ENCODE data around the gene LYPD6B.

LYPD6B gene

GRCh38 chr2:149170911-149171310 is 132.4 kb downstream of the LYPD6B start:
- no peak for TF ChIP-seq ZNF274 (IDR thresholded peaks at IDR 0.05; ENCODE audit: low read depth, low read length)

DNA sequence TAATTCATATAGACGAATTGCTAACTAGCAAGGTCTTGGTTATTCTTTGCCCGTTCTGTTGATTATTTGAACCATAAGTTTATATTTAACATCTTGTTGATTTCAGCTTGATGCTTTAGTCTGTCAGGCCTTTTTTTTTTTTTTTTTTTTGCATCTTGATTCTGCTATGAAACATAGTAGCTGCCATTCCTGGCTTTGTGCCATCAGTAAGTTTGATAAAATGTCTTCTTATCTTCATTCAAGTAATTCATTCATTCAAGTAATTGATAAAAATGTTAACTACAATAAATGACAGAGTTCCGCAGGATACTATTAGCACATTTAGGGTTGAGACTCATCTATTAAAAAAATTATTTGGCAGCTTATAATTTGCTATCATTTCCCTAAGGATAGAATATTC is 134.7 kb downstream of the LYPD6B start:
- no peak overlapping the region for H3K4me3 ChIP-seq (ENCODE audit: low read length)
- TF ChIP-seq ZNF274 (IDR thresholded peaks at IDR 0.05; ENCODE audit: low read depth, low read length), result no peak

More at GRCh38 chr2:149170911-149171310, 132.4 kb downstream of the LYPD6B start:
- H3K4me3 ChIP-seq (ENCODE audit: low read length), result no peak overlapping the region

GRCh38 chr2:149175956-149176355 is 137.5 kb downstream of the LYPD6B start:
- no peak overlapping the region for H3K4me3 ChIP-seq (ENCODE audit: low read length)
- no peak for TF ChIP-seq ZNF274 (IDR thresholded peaks at IDR 0.05; ENCODE audit: low read depth, low read length)

- no peak overlapping the region for H3K4me3 ChIP-seq (ENCODE audit: low read length)
- TF ChIP-seq ZNF274 (IDR thresholded peaks at IDR 0.05; ENCODE audit: low read depth, low read length), result no peak
Measured at GRCh38 chr2:149178612-149179011, 140.1 kb downstream of the LYPD6B start.

DNA sequence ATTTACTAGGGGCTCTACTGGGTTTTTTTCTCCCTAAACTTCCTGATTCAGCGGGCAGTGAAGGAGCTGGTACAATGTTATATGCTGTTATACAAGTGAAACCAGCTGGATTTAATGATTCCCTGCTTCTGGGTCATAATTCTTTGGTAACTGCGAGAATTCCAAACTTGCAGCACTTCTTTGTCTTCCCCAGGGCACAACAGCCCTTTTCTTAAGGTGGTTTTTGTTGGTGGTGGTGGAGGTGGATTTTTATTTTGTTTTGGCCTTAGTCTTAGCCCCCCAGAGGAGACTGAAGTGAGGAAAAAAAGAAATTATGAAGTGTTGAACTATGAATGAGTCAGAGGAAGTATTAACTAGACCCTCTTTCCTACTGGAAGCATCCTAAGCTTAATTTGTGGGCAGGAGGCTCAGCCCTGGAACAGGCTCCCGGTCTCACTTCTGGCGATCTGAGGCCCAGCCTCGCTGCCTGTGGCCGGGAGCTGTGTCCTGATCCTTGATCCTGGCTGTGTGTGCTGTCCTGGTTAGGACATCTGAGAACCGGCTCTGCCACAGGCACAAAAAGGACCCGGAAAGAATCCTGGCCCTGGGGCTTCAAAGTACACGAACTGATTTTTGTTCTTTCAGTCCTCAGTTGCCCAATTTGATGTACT is 141.9 kb downstream of the LYPD6B start:
- no peak for TF ChIP-seq ZNF274 (IDR thresholded peaks at IDR 0.05; ENCODE audit: low read depth, low read length)

DNA sequence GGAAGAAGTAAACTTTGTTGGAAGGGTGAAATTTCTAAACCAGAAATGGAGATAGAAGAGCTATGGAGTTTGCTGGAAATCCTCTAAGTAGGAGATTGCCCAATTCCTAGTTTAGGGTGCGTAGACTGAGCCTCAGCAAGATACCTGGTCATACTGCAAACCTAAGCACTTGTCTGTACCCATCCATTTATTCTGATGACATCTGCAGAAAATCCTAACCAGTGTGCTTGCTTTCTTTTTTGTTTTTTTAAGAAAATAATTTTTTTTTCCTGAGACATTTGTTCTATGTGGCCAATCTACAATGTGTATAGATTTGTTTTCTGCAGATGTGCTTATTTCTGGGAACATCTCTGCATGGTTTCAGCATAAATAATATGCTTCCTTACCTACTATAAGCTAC is 144.7 kb downstream of the LYPD6B start:
- no peak overlapping the region for H3K4me3 ChIP-seq (ENCODE audit: low read length)
- no peak for TF ChIP-seq ZNF274 (IDR thresholded peaks at IDR 0.05; ENCODE audit: low read depth, low read length)

More for the DNA sequence above, 141.9 kb downstream of the LYPD6B start:
- no peak overlapping the region for H3K4me3 ChIP-seq (ENCODE audit: low read length)

DNA sequence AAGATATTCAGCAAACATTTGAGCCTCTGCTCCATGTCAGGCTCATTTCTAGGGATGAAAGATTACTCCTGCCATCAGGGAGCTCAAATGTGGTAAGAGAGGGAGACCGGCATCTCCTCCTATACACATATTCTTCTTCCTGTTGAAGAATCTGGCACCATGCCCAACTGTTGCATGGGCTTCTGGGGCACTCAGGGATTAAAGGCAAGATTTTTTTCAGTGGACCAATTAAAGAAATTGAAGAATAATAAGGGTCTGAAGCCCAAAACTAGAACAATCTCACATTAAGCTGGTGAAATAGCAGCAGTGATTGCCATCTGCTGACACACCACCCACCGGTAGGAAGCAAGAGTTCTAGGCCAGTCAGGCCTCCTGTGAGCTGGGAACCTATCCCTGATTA is 146.5 kb downstream of the LYPD6B start:
- no peak for TF ChIP-seq ZNF274 (IDR thresholded peaks at IDR 0.05; ENCODE audit: low read depth, low read length)
- no peak overlapping the region for H3K4me3 ChIP-seq (ENCODE audit: low read length)

DNA sequence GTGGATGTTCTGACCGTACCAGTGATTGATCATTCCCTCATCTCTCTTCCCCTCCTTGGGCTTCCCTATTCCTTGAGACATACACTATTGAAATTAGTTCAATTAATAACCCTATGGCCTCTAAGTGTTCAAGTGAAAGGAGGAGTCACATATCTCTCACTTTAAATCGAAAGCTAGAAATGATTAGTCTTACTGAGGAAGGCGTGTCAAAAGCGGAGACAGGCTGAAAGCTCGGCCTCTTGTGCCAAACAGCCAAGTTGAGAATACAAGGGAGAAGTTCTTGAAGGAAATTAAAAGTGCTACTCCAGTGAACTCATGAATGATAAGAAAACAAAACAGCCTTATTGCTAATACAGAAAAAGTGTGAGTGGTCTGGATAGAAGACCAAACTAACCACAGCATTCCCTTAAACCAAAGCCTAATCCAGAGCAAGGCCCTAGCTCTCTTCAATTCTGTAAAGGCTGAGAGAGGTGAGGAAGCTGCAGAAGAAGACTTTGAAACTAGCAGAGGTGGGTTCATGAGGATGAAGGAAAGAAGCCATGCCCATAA is 147.5 kb downstream of the LYPD6B start:
- H3K4me3 ChIP-seq (ENCODE audit: low read length), result no peak overlapping the region
- TF ChIP-seq ZNF274 (IDR thresholded peaks at IDR 0.05; ENCODE audit: low read depth, low read length), result no peak

DNA sequence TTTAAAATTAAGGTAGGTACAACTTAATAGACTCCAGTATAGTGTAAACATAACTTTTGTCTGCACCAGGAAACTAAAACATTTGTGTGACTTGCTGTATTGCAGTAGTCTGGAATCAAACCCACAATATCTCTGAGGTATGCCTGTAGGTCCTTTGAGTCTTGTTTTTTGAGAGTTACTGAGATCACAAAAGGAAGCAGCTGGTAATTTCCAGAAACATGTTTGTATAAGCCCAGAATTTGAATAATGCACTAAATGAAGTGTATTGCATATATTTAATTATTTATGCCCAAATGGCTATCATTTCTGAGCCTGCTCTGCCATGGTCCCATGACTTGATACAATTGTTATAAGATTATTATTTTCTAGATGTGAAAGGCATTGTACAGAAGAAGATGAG is 148.6 kb downstream of the LYPD6B start:
- no peak overlapping the region for H3K4me3 ChIP-seq (ENCODE audit: low read length)
- no peak for TF ChIP-seq ZNF274 (IDR thresholded peaks at IDR 0.05; ENCODE audit: low read depth, low read length)

GRCh38 chr2:149188291-149188690 is 149.8 kb downstream of the LYPD6B start:
- no peak for TF ChIP-seq ZNF274 (IDR thresholded peaks at IDR 0.05; ENCODE audit: low read depth, low read length)
- no peak overlapping the region for H3K4me3 ChIP-seq (ENCODE audit: low read length)

DNA sequence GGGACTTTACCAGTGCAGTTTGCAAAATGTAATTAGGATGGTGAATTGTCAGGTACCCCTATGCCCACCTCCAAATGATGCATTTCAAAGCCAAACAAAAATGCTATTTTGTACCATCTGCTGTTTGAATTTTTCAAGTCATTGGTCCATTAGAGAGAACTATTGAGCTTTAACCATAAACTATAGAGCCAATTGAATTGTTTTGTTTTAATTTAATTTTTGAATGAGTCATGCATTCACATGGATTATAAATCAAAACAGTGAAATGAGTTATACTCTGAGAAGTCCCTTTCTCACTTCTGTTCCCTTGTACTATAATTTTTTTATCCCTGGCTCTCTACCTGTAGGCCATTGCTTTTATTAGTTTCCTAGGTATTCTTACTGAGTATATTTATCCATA is 151.3 kb downstream of the LYPD6B start:
- H3K4me3 ChIP-seq (ENCODE audit: low read length), result no peak overlapping the region
- no peak for TF ChIP-seq ZNF274 (IDR thresholded peaks at IDR 0.05; ENCODE audit: low read depth, low read length)

DNA sequence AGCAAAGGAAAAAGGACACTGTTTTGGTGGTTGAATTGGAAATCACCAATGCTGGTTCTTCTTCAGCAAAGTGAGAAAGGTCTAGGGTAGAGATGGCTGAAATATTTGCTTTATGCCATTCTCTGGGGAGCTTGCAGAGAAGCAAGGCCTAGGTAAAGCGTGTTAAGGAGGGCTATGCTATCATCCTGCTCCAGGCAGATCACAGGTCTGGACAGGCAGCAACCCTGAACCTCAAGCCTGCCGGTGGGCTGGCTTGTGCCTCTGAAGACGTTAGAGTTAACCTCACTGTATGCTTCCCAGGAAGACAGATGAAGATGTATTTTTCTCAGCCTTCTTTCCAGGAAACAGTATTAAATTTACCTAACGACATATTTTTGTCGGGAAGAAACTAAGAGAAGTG is 153.4 kb downstream of the LYPD6B start:
- no peak for TF ChIP-seq ZNF274 (IDR thresholded peaks at IDR 0.05; ENCODE audit: low read depth, low read length)
- H3K4me3 ChIP-seq (ENCODE audit: low read length), result no peak overlapping the region

DNA sequence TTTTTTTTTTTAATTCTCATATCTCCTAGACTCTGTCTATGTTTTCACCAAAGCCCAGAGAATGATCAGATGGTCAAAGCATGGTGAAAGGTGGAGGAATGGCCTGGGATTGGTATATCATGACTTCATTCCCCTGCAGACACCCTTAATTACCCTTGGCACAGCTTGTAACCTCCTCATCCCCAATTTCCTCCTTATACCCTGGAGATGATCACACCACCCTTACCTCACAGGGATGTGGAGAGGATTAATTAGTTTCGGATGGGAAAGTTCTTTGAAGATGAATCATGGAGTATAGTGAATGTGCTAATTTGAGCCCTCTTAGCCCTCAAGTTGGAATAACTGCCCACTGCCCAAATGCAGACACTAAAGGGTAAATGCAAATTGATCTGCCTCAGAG is 153.9 kb downstream of the LYPD6B start:
- no peak for TF ChIP-seq ZNF274 (IDR thresholded peaks at IDR 0.05; ENCODE audit: low read depth, low read length)
- no peak overlapping the region for H3K4me3 ChIP-seq (ENCODE audit: low read length)

- no peak overlapping the region for H3K4me3 ChIP-seq (ENCODE audit: low read length)
- no peak for TF ChIP-seq ZNF274 (IDR thresholded peaks at IDR 0.05; ENCODE audit: low read depth, low read length)
Measured at GRCh38 chr2:149200109-149200520, 161.6 kb downstream of the LYPD6B start.

DNA sequence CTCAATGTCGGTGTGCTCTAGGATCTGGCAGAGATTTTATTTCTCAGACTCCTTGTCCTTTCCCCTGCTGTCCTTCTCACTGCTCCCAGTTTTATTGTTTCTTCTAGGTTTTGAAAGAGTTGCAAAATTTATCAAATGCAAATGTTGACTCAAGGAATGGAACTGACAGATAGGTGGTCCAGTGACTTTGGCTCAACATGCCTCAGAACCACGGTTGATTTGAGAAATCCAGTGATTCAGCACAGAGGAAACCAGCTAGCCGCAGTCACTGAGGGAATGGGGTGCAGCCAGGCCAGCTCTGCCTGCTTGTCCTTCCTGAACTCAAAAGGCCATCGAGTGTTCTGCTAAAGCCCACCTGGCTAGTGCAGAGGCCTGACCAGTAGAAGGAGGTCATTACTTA is 166.2 kb downstream of the LYPD6B start:
- no peak overlapping the region for H3K4me3 ChIP-seq (ENCODE audit: low read length)
- TF ChIP-seq ZNF274 (IDR thresholded peaks at IDR 0.05; ENCODE audit: low read depth, low read length), result no peak

- H3K4me3 ChIP-seq (ENCODE audit: low read length), result no peak overlapping the region
- no peak for TF ChIP-seq ZNF274 (IDR thresholded peaks at IDR 0.05; ENCODE audit: low read depth, low read length)
Measured at GRCh38 chr2:149205143-149205542, 166.6 kb downstream of the LYPD6B start.

Data from GM08714 (cell line).